OCI-LY3 (cell line): ENCODE results near the gene CXCL5.

Experiments used
- H2AFZ ChIP-seq: fragments of 200-600, 300-600 bp; shearing (Covaris generic); 2 replicates; pipeline ENCODE4 v1.6.0; 2014; ENCODE audit warnings: antibody characterized with exemption, low read depth, low read length
- H3K27ac ChIP-seq: fragments of 200-600, 300-600 bp; sonication (generic); 2 replicates; pipeline ENCODE4 v1.5.1; 2014; ENCODE audit warnings: mild to moderate bottlenecking, low read length, moderate library complexity, mixed read lengths
- H3K27me3 ChIP-seq: fragments of 200-600, 300-600 bp; sonication (generic); 2 replicates; pipeline ENCODE4 v1.6.1; 2014; ENCODE audit warnings: low read depth, low read length, mixed read lengths
- H3K36me3 ChIP-seq: fragments of 200-600, 300-600 bp; sonication (generic); replicated peaks from 2 replicates; pipeline ENCODE3; 2014; ENCODE audit warnings: low read depth, low read length, mixed read lengths
- H3K4me1 ChIP-seq: fragments of 300-600, 200-600 bp; sonication (generic); 2 replicates; pipeline ENCODE4 v1.6.1; 2014; ENCODE audit warnings: low read length, mixed read lengths
- H3K4me2 ChIP-seq: fragments of 200-600, 300-600 bp; sonication (generic); 2 replicates; pipeline ENCODE4 v1.6.1; 2014; ENCODE audit warnings: low read length, mixed read lengths
- H3K4me3 ChIP-seq: fragments of 300-600, 200-600 bp; sonication (generic); 2 replicates; pipeline ENCODE4 v1.5.1; 2014; ENCODE audit warnings: antibody characterized with exemption, mild to moderate bottlenecking, low read length, moderate library complexity
- H3K79me2 ChIP-seq: fragments of 300-600, 200-600 bp; shearing (Covaris generic); 2 replicates; pipeline ENCODE4 v1.6.1; 2014; ENCODE audit warnings: mild to moderate bottlenecking, low read length, mixed read lengths
- H3K9ac ChIP-seq: fragments of 300-600, 200-600 bp; shearing (Covaris generic); 2 replicates; pipeline ENCODE4 v1.6.0; 2014; ENCODE audit warnings: mild to moderate bottlenecking, low read length, moderate library complexity
- H3K9me3 ChIP-seq: fragments of 200-600, 300-600 bp; shearing (Covaris generic); 2 replicates; pipeline ENCODE4 v1.6.1; 2014; ENCODE audit warnings: low read length, mixed read lengths; ENCODE audit not compliant: insufficient read depth
- H4K20me1 ChIP-seq: fragments of 200-600, 300-600 bp; sonication (generic); 2 replicates; pipeline ENCODE4 v1.6.1; 2016; ENCODE audit warnings: low read length, mixed read lengths; ENCODE audit not compliant: insufficient read depth
- CTCF ChIP-seq: fragments of 200-600, 300-600 bp; sonication (generic); IDR thresholded peaks from 2 replicates; pipeline ENCODE4 v1.5.1; 2014; ENCODE audit warnings: antibody characterized with exemption, low read length, low read depth
- EZH2phosphoT487 ChIP-seq: fragments of 200-600 bp; shearing (Covaris generic); IDR thresholded peaks from 2 replicates; pipeline ENCODE4 v1.6.1; 2018; ENCODE audit warnings: antibody characterized with exemption, mixed run types, low read depth

CXCL5 gene

DNA sequence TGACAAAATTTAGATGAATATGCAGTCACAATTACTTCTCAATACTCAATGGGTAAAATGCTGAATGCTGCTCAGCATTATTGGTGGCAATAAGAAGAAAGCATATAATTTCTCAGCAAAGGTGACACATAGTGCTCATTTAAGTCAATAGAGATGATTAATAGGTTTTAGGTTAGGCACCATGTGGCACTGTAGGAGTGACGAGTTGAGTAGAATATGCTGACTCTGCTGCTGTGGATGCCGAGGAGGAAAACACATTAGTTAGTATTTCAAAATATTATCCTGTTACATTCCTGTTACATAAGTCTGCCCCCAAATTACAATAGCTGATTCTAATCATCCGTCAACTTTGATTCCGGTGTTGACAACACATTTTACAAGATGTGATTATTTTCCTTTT, 13.7 kb upstream of the CXCL5 start:
- TF ChIP-seq EZH2phosphoT487 (no peak), CTCF (no peak)
- Histone ChIP-seq H3K9me3 (no peaks in the 10 kb centered on the region), H3K79me2 (no peaks in the 10 kb centered on the region), H3K4me3 (no peak overlapping the region), H3K4me1 (0 out of 2 replicates have a peak, but pooled peaks cover 3% of the 10 kb centered on the region), H4K20me1 (no peaks in the 10 kb centered on the region), H3K27me3 (no peaks in the 10 kb centered on the region), H2AFZ (no peak overlapping the region), H3K9ac (no peak overlapping the region), H3K27ac (no peak overlapping the region), H3K4me2 (no peak overlapping the region), H3K36me3 (no peaks in the 10 kb centered on the region)

GRCh38 chr4:74009307-74009706, 10.8 kb upstream of the CXCL5 start:
- no peaks in the 10 kb centered on the region for H4K20me1 ChIP-seq
- H3K4me3 ChIP-seq, result no peak overlapping the region
- no peak overlapping the region for H3K9ac ChIP-seq
- no peaks in the 10 kb centered on the region for H3K4me1 ChIP-seq
- H3K27ac ChIP-seq, result no peak overlapping the region
- H3K4me2 ChIP-seq, result no peak overlapping the region
- no peaks in the 10 kb centered on the region for H3K9me3 ChIP-seq
- no peaks in the 10 kb centered on the region for H3K36me3 ChIP-seq
- H2AFZ ChIP-seq, result no peak overlapping the region
- H3K27me3 ChIP-seq, result no peaks in the 10 kb centered on the region
- H3K79me2 ChIP-seq, result no peaks in the 10 kb centered on the region
- no peak for TF ChIP-seq EZH2phosphoT487
- TF ChIP-seq CTCF, result no peak

DNA sequence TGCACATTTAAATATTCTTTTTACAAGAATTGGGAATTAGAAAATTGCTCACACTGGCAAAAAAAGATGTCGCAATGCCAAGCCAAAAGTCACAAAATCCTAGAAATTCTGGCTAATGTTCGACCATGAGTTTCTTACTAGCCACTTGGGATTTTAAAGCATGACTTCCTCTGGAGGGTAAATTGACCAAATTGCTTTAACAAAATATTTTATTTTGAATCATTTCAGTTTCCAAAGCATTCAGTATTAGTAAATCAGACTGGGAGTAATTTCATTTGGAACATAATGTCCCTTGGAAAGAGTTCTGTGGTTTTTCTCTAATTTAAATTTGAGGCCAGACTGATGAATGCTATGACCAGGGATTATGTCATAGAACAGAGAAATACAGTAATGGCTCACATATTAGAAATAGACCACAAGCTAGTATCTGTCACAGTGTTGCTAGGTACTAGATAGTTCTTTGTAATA, 7.6 kb upstream of the CXCL5 start:
- Histone ChIP-seq H3K27ac (no peak overlapping the region), H3K9me3 (no peaks in the 10 kb centered on the region), H3K9ac (no peak overlapping the region), H2AFZ (no peak overlapping the region), H3K4me3 (no peak overlapping the region), H4K20me1 (no peaks in the 10 kb centered on the region), H3K4me1 (no peaks in the 10 kb centered on the region), H3K4me2 (no peak overlapping the region), H3K36me3 (no peaks in the 10 kb centered on the region), H3K27me3 (no peaks in the 10 kb centered on the region), H3K79me2 (no peaks in the 10 kb centered on the region)
- TF ChIP-seq EZH2phosphoT487 (no peak), CTCF (no peak)

DNA sequence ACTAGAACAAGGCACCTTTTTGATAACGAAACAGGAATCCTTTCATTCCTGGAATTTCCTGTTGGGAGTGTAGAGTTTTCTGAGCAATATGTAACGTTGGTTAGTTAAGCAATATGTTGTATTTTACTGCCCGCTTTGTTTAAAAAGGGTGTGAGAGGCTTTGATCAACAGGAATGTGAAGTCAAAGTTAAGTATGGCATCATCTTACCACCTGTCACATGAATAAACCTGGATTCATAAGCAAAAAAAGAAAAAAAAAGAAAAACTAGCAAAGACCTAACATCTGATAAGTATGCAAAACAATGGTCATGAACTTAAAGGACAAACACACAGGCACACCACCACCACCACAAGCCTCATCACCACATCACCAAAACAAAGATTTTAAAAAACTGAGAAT, 7.1 kb upstream of the CXCL5 start:
- no peak overlapping the region for H2AFZ ChIP-seq
- no peak for TF ChIP-seq EZH2phosphoT487
- TF ChIP-seq CTCF, result no peak
- H3K27me3 ChIP-seq, result no peaks in the 10 kb centered on the region
- H3K4me3 ChIP-seq, result no peak overlapping the region
- H4K20me1 ChIP-seq, result no peaks in the 10 kb centered on the region
- H3K9me3 ChIP-seq, result no peaks in the 10 kb centered on the region
- no peak overlapping the region for H3K4me2 ChIP-seq
- H3K9ac ChIP-seq, result no peak overlapping the region
- no peaks in the 10 kb centered on the region for H3K36me3 ChIP-seq
- no peaks in the 10 kb centered on the region for H3K79me2 ChIP-seq
- no peak overlapping the region for H3K27ac ChIP-seq
- H3K4me1 ChIP-seq, result no peaks in the 10 kb centered on the region
